HEK293 (cell line): ENCODE data around the gene FBXW2.

Experiments used
- CTCF ChIA-PET: fragments of 350-600 bp; formaldehyde crosslinking; extraction: SDS; loops from one replicate; lab custom pipeline; 2021; ENCODE audit warnings: antibody characterized with exemption; lab: Yijun Ruan, JAX
- POLR2A ChIA-PET: fragments of 300-600 bp; formaldehyde crosslinking; extraction: SDS; loops from one replicate; lab custom pipeline; 2020; ENCODE audit warnings: antibody characterized with exemption, inconsistent platforms; lab: Yijun Ruan, JAX
- H3K27ac ChIP-seq: fragments of 200-500 bp; sonication (Bioruptor generic); 2 replicates; pipeline ENCODE4 v1.5.1; 2014; ENCODE audit warnings: low read depth, low read length, control low read depth, inconsistent platforms; ENCODE audit errors: extremely low read depth
- H3K36me3 ChIP-seq, 2 experiments: fragments of 200-500 bp in 1 of 2; sonication (Bioruptor generic) in 1 of 2; 1 replicate in 1 of 2; 2 replicates in 1 of 2; pipeline ENCODE4 v1.5.1; 2014 to 2017; ENCODE audit warnings: inconsistent platforms in 2 of 2, low read length in 2 of 2; ENCODE audit not compliant: control insufficient read depth in 2 of 2, insufficient read depth in 1 of 2
- H3K4me1 ChIP-seq: fragments of 200-500 bp; sonication (Bioruptor generic); 2 replicates; pipeline ENCODE4 v1.5.1; 2014; ENCODE audit warnings: mild to moderate bottlenecking, low read length, inconsistent platforms; ENCODE audit not compliant: control insufficient read depth, insufficient read depth
- H3K4me3 ChIP-seq: 2 replicates; pipeline ENCODE4 v1.5.1; 2011; ENCODE audit warnings: low read depth, mild to moderate bottlenecking, control low read depth, low read length, moderate library complexity
- H3K9me3 ChIP-seq: fragments of 200-500 bp; sonication (Bioruptor generic); 2 replicates; pipeline ENCODE4 v1.5.1; 2014; ENCODE audit warnings: low read depth, low read length, inconsistent platforms; ENCODE audit not compliant: control insufficient read depth, insufficient read depth
- BCL11B ChIP-seq: fragments of 450-650 bp; formaldehyde crosslinking; IDR thresholded peaks from 2 replicates; pipeline ENCODE4 v1.5.1; 2016; ENCODE audit warnings: low read depth, missing biosample characterization, missing genetic modification characterization
- CTCF ChIP-seq: fragments of 450-650 bp; formaldehyde crosslinking; IDR thresholded peaks from 2 replicates; pipeline ENCODE4 v1.5.1; 2016; ENCODE audit warnings: missing biosample characterization, missing genetic modification characterization
- ELK4 ChIP-seq: IDR thresholded peaks from 2 replicates; pipeline ENCODE4 v1.6.1; 2011; ENCODE audit warnings: mild to moderate bottlenecking, low read depth, low read length, borderline replicate concordance
- HOXA7 ChIP-seq: sonication (generic); formaldehyde crosslinking; IDR thresholded peaks from 2 replicates; pipeline ENCODE4 v1.8.1; 2022; ENCODE audit warnings: missing genetic modification reagents, borderline replicate concordance
- KLF10 ChIP-seq: fragments of 450-650 bp; IDR thresholded peaks from 2 replicates; pipeline ENCODE4 v1.5.1; 2018; ENCODE audit warnings: missing biosample characterization, mild to moderate bottlenecking, missing genetic modification characterization
- MYNN ChIP-seq: fragments of 450-650 bp; formaldehyde crosslinking; IDR thresholded peaks from 2 replicates; pipeline ENCODE4 v1.5.1; 2016; ENCODE audit warnings: missing biosample characterization, missing genetic modification characterization, borderline replicate concordance
- PRDM10 ChIP-seq: fragments of 450-650 bp; formaldehyde crosslinking; IDR thresholded peaks from 2 replicates; pipeline ENCODE4 v1.5.1; 2016; ENCODE audit warnings: missing biosample characterization, missing genetic modification characterization
- YY2 ChIP-seq: fragments of 450-650 bp; formaldehyde crosslinking; IDR thresholded peaks from 2 replicates; pipeline ENCODE4 v1.5.1; 2016; ENCODE audit warnings: missing biosample characterization, missing genetic modification characterization
- ZBTB17 ChIP-seq: fragments of 450-650 bp; formaldehyde crosslinking; IDR thresholded peaks from 2 replicates; pipeline ENCODE4 v1.5.1; 2016; ENCODE audit warnings: missing biosample characterization, missing genetic modification characterization
- ZBTB21 ChIP-seq: fragments of 450-650 bp; formaldehyde crosslinking; IDR thresholded peaks from 2 replicates; pipeline ENCODE4 v1.5.1; 2017; ENCODE audit warnings: missing biosample characterization, missing genetic modification characterization
- ZBTB8A ChIP-seq: fragments of 450-650 bp; formaldehyde crosslinking; IDR thresholded peaks from 2 replicates; pipeline ENCODE4 v1.5.1; 2016; ENCODE audit warnings: missing biosample characterization, missing genetic modification characterization
- ZNF10 ChIP-seq: fragments of 450-650 bp; formaldehyde crosslinking; IDR thresholded peaks from 2 replicates; pipeline ENCODE4 v1.5.1; 2017; ENCODE audit warnings: missing biosample characterization, missing genetic modification characterization
- ZNF133 ChIP-seq: fragments of 450-650 bp; formaldehyde crosslinking; IDR thresholded peaks from 2 replicates; pipeline ENCODE4 v1.5.1; 2016; ENCODE audit warnings: missing biosample characterization, missing genetic modification characterization
- ZNF23 ChIP-seq: fragments of 450-650 bp; formaldehyde crosslinking; IDR thresholded peaks from 2 replicates; pipeline ENCODE4 v1.5.1; 2016; ENCODE audit warnings: missing biosample characterization, missing genetic modification characterization, borderline replicate concordance
- ZNF354C ChIP-seq: fragments of 450-650 bp; formaldehyde crosslinking; IDR thresholded peaks from 2 replicates; pipeline ENCODE4 v1.5.1; 2016; ENCODE audit warnings: missing biosample characterization, missing genetic modification characterization, low read depth, borderline replicate concordance
- ZNF391 ChIP-seq: fragments of 450-650 bp; formaldehyde crosslinking; IDR thresholded peaks from 2 replicates; pipeline ENCODE4 v1.5.1; 2016; ENCODE audit warnings: low read depth, missing biosample characterization, missing genetic modification characterization, borderline replicate concordance
- ZNF394 ChIP-seq: fragments of 450-650 bp; formaldehyde crosslinking; IDR thresholded peaks from 2 replicates; pipeline ENCODE4 v1.5.1; 2016; ENCODE audit warnings: missing biosample characterization, missing genetic modification characterization, mild to moderate bottlenecking, moderate library complexity, borderline replicate concordance
- ZNF426 ChIP-seq: fragments of 450-650 bp; formaldehyde crosslinking; IDR thresholded peaks from 2 replicates; pipeline ENCODE4 v1.5.1; 2017; ENCODE audit warnings: missing biosample characterization, missing genetic modification characterization, mild to moderate bottlenecking, inconsistent platforms, moderate library complexity
- ZNF544 ChIP-seq: fragments of 450-650 bp; formaldehyde crosslinking; IDR thresholded peaks from 2 replicates; pipeline ENCODE4 v1.5.0; 2017; ENCODE audit warnings: missing biosample characterization, missing genetic modification characterization
- ZNF580 ChIP-seq: fragments of 450-650 bp; formaldehyde crosslinking; IDR thresholded peaks from 2 replicates; pipeline ENCODE4 v1.5.1; 2016; ENCODE audit warnings: missing biosample characterization, missing genetic modification characterization
- ZNF623 ChIP-seq: fragments of 450-650 bp; formaldehyde crosslinking; IDR thresholded peaks from 2 replicates; pipeline ENCODE4 v1.5.1; 2016; ENCODE audit warnings: missing biosample characterization, missing genetic modification characterization
- ZNF624 ChIP-seq: fragments of 450-650 bp; formaldehyde crosslinking; IDR thresholded peaks from 2 replicates; pipeline ENCODE4 v1.5.1; 2017; ENCODE audit warnings: missing biosample characterization, missing genetic modification characterization
- ZNF626 ChIP-seq: fragments of 450-650 bp; sonication (Bioruptor Pico); formaldehyde crosslinking; IDR thresholded peaks from 2 replicates; pipeline ENCODE4 v1.5.1; 2018; ENCODE audit warnings: missing biosample characterization, missing genetic modification characterization, inconsistent platforms
- ZNF639 ChIP-seq: fragments of 450-650 bp; formaldehyde crosslinking; IDR thresholded peaks from 2 replicates; pipeline ENCODE4 v1.5.1; 2016; ENCODE audit warnings: missing biosample characterization, missing genetic modification characterization
- ZNF658 ChIP-seq: fragments of 450-650 bp; formaldehyde crosslinking; IDR thresholded peaks from 2 replicates; pipeline ENCODE4; 2016; ENCODE audit warnings: missing biosample characterization, missing genetic modification characterization
- ZNF747 ChIP-seq: fragments of 450-650 bp; formaldehyde crosslinking; IDR thresholded peaks from 2 replicates; pipeline ENCODE4 v1.5.1; 2016; ENCODE audit warnings: missing biosample characterization, missing genetic modification characterization

Gene FBXW2

GRCh38 chr9:120791161-120791560 is 2.1 kb downstream of the FBXW2 start:
- Histone ChIP-seq H3K27ac (no peak overlapping the region), H3K9me3 (no peaks in the 10 kb centered on the region), H3K4me1 (no peaks in the 10 kb centered on the region), H3K4me3 (no peak overlapping the region), H3K36me3 (peaks cover 5 to 46% of the 10 kb centered on the region in 2 experiments; a peak in 2 of 3 replicates)
- TF ChIP-seq ZNF394 (tag by site-specific recombination), result no peak
- TF ChIP-seq PRDM10 (tag by site-specific recombination), result no peak
- TF ChIP-seq HOXA7 (CRISPR knock-in tag), result no peak
- no peak for TF ChIP-seq ZNF747 (tag by site-specific recombination)
- TF ChIP-seq ZBTB17, result no peak
- TF ChIP-seq KLF10 (tag by site-specific recombination), result no peak
- TF ChIP-seq ZNF426, result no peak
- no peak for TF ChIP-seq MYNN (tag by site-specific recombination)
- TF ChIP-seq BCL11B (tag by site-specific recombination), result no peak
- TF ChIP-seq ZNF624 (tag by site-specific recombination), result no peak
- TF ChIP-seq ZNF23 (tag by site-specific recombination), result no peak
- no peak for TF ChIP-seq ZNF658 (tag by site-specific recombination)
- TF ChIP-seq ZNF354C, result no peak
- TF ChIP-seq ZNF391 (tag by site-specific recombination), result no peak
- TF ChIP-seq YY2 (tag by site-specific recombination), result no peak
- no peak for TF ChIP-seq ELK4
- no peak for TF ChIP-seq ZNF623 (tag by site-specific recombination)
- TF ChIP-seq ZNF544 (tag by site-specific recombination), result no peak
- CTCF ChIA-PET, result interaction anchor here (0.9 to 1.1 kb wide), 2 partner anchors 35 to 269 kb away, joined by 4 to 5 read pairs; no protein-coding TSS in a partner anchor
- POLR2A ChIA-PET, result no interaction called here

- no peaks in the 10 kb centered on the region for H3K9me3 ChIP-seq
- no peak overlapping the region for H3K27ac ChIP-seq
- POLR2A ChIA-PET, result interaction anchor here (0.6 kb wide), 1 partner anchor 135 kb away, joined by 4 read pairs; no protein-coding TSS in a partner anchor
- no peak overlapping the region for H3K4me3 ChIP-seq
- peaks cover 11 to 54% of the 10 kb centered on the region in 2 experiments; a peak in 2 of 3 replicates for H3K36me3 ChIP-seq
- CTCF ChIA-PET, result interaction anchor here (0.5 to 0.7 kb wide), 3 partner anchors 58 to 198 kb away, joined by 3 read pairs; no protein-coding TSS in a partner anchor
- H3K4me1 ChIP-seq, result no peaks in the 10 kb centered on the region
- TF ChIP-seq ZBTB21 (no peak), ZNF133 (tag by site-specific recombination) (no peak), CTCF (tag by site-specific recombination) (no peak), ZNF639 (tag by site-specific recombination) (no peak), ZBTB8A (tag by site-specific recombination) (no peak), ZNF10 (tag by site-specific recombination) (no peak), ZNF580 (tag by site-specific recombination) (no peak), ZNF626 (no peak)
These were observed 5.3 kb downstream of the FBXW2 start for GRCh38 chr9:120787933-120788332.
